SK-N-MC (cell line): ENCODE data around the gene TBC1D22B.

ENCODE experiments used
- EZH2 ChIP-seq: fragments of 200-600 bp; sonication (generic); IDR thresholded peaks from one replicate; pipeline ENCODE4 v1.6.1; 2017; ENCODE audit warnings: antibody characterized with exemption
- FOXP2 ChIP-seq: optimal IDR thresholded peaks from 2 replicates; pipeline ENCODE3; 2011; ENCODE audit warnings: mild to moderate bottlenecking, moderate library complexity; ENCODE audit not compliant: insufficient read depth; ENCODE audit errors: extremely low read length, control extremely low read depth
- POLR2AphosphoS5 ChIP-seq: IDR thresholded peaks from 2 replicates; pipeline ENCODE4 v1.6.1; 2012; ENCODE audit warnings: mild to moderate bottlenecking, low read depth, low read length, borderline replicate concordance

GRCh38 chr6:37352384-37352783, 94.8 kb downstream of the TBC1D22B start:
- TF ChIP-seq EZH2 (no peak), POLR2AphosphoS5 (no peak), FOXP2 (no peak)
